Vagina (tissue), 2 donors: Measurements from ENCODE around the gene ITIH5. TPM values are rescaled to one million over a fixed set of nuclear protein-coding genes. Genes with fewer than 3 reads are reported as not detected.
"Not testable (repeated sequence)": the region's sequence is repeated elsewhere in the genome, so short reads cannot be mapped to it uniquely, and the experiment has no call there.

Experiments used
- DNase-seq, 2 donors: peaks; one replicate each; pipeline ENCODE4 v3.0.0-alpha.2; 2017; ENCODE audit errors: extremely low spot score in 2 of 2
- H3K27ac ChIP-seq: fragments of 200-600 bp; sonication (generic); one replicate; pipeline ENCODE4 v1.5.1; 2019
- H3K27me3 ChIP-seq: fragments of 200-600 bp; sonication (generic); one replicate; pipeline ENCODE4 v1.5.1; 2019
- H3K36me3 ChIP-seq, 2 donors: fragments of 200-600 bp; sonication (generic); one replicate each; pipeline ENCODE4 v1.5.1; 2017 to 2019
- H3K4me1 ChIP-seq: fragments of 200-600 bp; sonication (generic); one replicate; pipeline ENCODE4 v1.5.1; 2019
- H3K4me3 ChIP-seq, 2 donors: fragments of 200-600 bp; sonication (generic); 1 replicate in 1 of 2; 2 replicates in 1 of 2; pipeline ENCODE4 v1.5.1; 2016 to 2019
- H3K9me3 ChIP-seq: fragments of 200-600 bp; sonication (generic); one replicate; pipeline ENCODE4 v1.5.1; 2019
- POLR2A ChIP-seq, 2 donors: fragments of 450-650 bp; IDR thresholded peaks; one replicate each; pipeline ENCODE4 v1.6.1; 2017; ENCODE audit warnings: antibody characterized with exemption in 2 of 2, mild to moderate bottlenecking in 2 of 2, moderate library complexity in 2 of 2
- POLR2AphosphoS5 ChIP-seq, 2 donors: sonication (generic); formaldehyde crosslinking; IDR thresholded peaks; one replicate each; pipeline ENCODE4 v1.9.0; 2017; ENCODE audit warnings: antibody characterized with exemption in 2 of 2, mild to moderate bottlenecking in 2 of 2, low read depth in 1 of 2; ENCODE audit not compliant: insufficient read depth in 1 of 2
- intact Hi-C: fragments of 100-400 bp; cut with DNase I; formaldehyde crosslinking; loops from one replicate; pipeline ENCODE4 v1.15.1; 2023
- total RNA-seq: library from RNA; depleted of rRNA; stranded (reverse); fragments of >200 nt; gene quantifications from one replicate; pipeline ENCODE4 v1.2.3, GENCODE V29; 2016
- TF ChIP-seq, protein P1 (sequence below), 3 experiments: fragments of 450-650 bp in 2 of 3; fragments of 200-600 bp in 1 of 3; sonication (generic) in 1 of 3; IDR thresholded peaks; one replicate each; pipeline ENCODE4 v1.5.1; 2017 to 2019; ENCODE audit warnings: antibody characterized with exemption in 3 of 3, mild to moderate bottlenecking in 2 of 3, moderate library complexity in 2 of 3

Gene ITIH5
- total RNA-seq, 1 donor from 2014 or later, result 20.4 TPM

DNA sequence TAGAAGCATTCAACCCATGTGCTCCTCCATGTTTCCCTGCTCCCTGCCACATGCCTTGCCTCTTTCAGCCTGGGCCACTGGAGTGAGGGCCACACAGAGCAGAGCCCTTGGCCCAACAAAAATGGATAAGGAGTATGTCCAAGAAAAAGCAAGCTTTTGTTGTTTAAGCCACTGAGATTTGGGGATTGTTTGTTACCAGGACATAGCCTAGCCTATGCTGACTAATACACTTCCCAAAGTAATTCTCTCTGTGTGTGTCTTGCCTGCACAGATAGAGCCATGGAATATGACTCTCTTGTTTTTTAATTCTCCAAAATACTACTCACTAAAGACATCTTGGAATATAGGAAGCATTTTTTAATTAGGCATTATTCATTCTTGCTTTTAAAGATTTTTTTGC lies 22.8 kb upstream of the ITIH5 start:
- Histone ChIP-seq H3K36me3 (no peaks in the 10 kb centered on the region), H3K27ac (no peak overlapping the region), H3K4me3 (no peak overlapping the region), H3K9me3 (peaks cover 3% of the 10 kb centered on the region), H3K4me1 (no peaks in the 10 kb centered on the region), H3K27me3 (no peaks in the 10 kb centered on the region)
- DNase-seq, result no peak
- TF ChIP-seq POLR2AphosphoS5 (IDR thresholded peaks at IDR 0.05; ENCODE audit: insufficient read depth in 1 of 2, low read depth in 1 of 2), result no peak
- no peak for TF ChIP-seq POLR2A (IDR thresholded peaks at IDR 0.05)
- TF ChIP-seq, protein P1, sequence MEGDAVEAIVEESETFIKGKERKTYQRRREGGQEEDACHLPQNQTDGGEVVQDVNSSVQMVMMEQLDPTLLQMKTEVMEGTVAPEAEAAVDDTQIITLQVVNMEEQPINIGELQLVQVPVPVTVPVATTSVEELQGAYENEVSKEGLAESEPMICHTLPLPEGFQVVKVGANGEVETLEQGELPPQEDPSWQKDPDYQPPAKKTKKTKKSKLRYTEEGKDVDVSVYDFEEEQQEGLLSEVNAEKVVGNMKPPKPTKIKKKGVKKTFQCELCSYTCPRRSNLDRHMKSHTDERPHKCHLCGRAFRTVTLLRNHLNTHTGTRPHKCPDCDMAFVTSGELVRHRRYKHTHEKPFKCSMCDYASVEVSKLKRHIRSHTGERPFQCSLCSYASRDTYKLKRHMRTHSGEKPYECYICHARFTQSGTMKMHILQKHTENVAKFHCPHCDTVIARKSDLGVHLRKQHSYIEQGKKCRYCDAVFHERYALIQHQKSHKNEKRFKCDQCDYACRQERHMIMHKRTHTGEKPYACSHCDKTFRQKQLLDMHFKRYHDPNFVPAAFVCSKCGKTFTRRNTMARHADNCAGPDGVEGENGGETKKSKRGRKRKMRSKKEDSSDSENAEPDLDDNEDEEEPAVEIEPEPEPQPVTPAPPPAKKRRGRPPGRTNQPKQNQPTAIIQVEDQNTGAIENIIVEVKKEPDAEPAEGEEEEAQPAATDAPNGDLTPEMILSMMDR (IDR thresholded peaks at IDR 0.05), result no peak
- intact Hi-C loops, result no loop called here

DNA sequence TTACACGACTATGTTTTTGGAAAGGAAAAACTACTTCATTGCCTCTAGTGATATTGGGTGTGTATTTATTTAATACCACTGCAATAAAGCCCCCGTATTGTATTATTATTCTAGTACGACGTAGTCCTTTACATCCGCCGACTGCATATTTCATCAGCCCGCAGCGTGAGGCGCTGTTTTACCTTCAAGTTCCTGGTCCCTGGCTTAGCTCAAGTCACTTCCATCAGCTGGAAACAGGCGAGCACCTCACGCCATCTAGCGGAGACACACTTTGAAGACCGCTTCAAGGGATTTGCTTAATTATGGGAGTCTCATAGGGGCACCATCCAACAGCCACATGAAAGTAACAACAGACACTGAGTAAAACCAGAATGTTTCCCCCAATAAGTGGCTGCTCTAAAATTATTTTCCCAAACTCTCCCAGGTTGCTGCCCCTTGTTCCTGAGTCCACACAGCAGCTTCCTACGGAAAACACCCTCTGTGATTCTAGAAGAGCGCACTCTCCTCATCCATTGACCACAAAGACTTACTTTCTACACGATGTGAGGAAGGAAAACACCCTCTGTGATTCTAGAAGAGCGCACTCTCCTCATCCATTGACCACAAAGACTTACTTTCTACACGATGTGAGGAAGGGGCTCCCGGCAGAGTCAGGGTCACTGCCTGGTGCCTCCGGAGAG lies 20.6 kb upstream of the ITIH5 start:
- H3K9me3 ChIP-seq, result no peaks in the 10 kb centered on the region
- intact Hi-C loops, result loop anchor here (2.0 kb wide), 1 partner anchor 163 kb away; no protein-coding TSS in a partner anchor
- H3K27me3 ChIP-seq, result no peaks in the 10 kb centered on the region
- no peak for DNase-seq
- no peak overlapping the region for H3K27ac ChIP-seq
- no peak for TF ChIP-seq POLR2AphosphoS5 (IDR thresholded peaks at IDR 0.05; ENCODE audit: insufficient read depth in 1 of 2, low read depth in 1 of 2)
- TF ChIP-seq, protein P1 (IDR thresholded peaks at IDR 0.05), result peak; percentile 81 to 95 (median 84)
- no peak overlapping the region for H3K4me3 ChIP-seq
- no peaks in the 10 kb centered on the region for H3K36me3 ChIP-seq
- H3K4me1 ChIP-seq, result no peaks in the 10 kb centered on the region

DNA sequence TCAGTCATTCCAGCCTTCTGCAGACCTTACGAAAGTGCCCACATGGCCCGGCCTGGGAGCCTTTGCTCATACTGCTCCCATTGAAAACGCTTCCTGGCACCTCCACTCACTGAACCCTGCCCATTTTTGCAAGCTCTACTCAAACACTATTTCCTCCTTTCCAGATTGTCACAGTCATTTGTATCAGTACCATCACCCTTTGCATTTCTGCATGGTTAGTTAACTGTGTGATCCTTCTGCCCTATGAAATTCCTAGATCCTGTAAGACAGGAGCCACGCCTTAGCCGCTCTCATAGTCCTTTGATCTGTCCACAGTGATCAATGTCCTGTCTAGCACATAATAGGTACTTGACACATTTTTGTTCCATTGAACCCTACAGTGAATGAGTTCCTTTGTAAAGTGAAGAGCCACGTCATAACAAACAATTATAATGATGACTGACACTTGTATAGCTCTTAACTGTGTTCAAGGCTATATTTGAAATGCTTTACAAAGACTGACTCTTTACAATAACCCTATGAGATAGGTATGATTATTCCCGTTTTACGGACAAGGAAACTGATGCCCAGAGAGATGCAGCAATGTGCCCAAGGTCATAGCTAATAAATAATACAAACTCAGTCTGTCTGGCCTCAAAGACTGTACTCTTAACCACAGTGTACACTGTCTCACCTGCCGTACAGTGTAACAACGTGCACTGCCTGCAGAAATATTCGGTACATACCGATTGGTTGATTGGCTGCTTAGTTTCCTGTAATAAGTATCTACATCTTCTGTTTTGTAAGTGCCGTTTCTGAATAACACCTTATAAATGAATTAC lies 19.8 kb upstream of the ITIH5 start:
- H3K4me1 ChIP-seq, result no peaks in the 10 kb centered on the region
- intact Hi-C loops, result loop anchor here (2.0 kb wide), 1 partner anchor 162 kb away; no protein-coding TSS in a partner anchor

DNA sequence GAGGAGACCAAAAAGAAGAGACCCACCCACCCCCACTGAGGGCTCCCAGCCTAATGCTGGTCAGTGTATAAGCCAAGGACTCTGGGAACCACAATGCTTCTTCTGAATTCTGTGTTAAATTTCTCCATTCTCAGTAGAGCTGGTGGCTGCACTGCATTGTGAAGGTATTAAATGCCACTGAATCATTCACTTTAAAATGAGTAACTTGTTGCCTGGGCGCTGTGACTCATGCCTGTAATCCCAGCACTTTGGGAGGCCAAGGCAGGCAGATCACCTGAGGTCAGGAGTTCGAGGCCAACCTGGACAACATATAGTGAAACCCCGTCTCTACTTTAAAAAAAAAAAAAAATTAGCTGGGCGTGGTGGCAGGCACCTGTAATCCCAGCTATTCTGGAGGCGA lies 13.3 kb upstream of the ITIH5 start:
- H3K9me3 ChIP-seq, H3K4me1 ChIP-seq: not testable (repeated sequence)

More for the DNA sequence above, 19.8 kb upstream of the ITIH5 start:
- no peak overlapping the region for H3K4me3 ChIP-seq
- no peaks in the 10 kb centered on the region for H3K9me3 ChIP-seq
- no peaks in the 10 kb centered on the region for H3K36me3 ChIP-seq
- TF ChIP-seq POLR2AphosphoS5 (IDR thresholded peaks at IDR 0.05; ENCODE audit: insufficient read depth in 1 of 2, low read depth in 1 of 2) (no peak), POLR2A (IDR thresholded peaks at IDR 0.05) (no peak)
- TF ChIP-seq, protein P1 (IDR thresholded peaks at IDR 0.05), result no peak
- no peaks in the 10 kb centered on the region for H3K27me3 ChIP-seq
- DNase-seq, result no peak
- no peak overlapping the region for H3K27ac ChIP-seq

DNA sequence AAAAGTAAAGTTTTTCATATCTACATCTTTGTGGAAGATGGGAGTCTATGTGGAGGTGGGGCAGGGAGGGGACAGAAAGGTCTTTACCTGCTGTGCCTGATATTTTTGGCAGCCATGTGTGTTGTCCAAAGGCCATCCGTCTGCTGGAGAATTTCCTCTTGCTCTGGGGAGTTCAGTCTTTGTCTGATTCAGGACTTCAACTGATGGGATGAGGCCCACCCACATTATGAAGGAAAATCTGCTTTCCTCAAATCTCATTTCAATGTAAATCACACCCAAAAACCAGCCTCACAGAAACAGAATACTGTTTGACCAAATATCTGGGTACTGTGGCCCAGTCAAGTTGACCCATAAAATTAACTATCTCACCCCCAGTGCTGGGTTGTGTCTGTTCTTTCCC lies 12.5 kb upstream of the ITIH5 start:
- H3K4me1 ChIP-seq, result no peaks in the 10 kb centered on the region
- H3K27me3 ChIP-seq, result no peaks in the 10 kb centered on the region
- DNase-seq, result no peak
- no peaks in the 10 kb centered on the region for H3K36me3 ChIP-seq
- H3K4me3 ChIP-seq, result no peak overlapping the region
- intact Hi-C loops, result no loop called here
- no peak for TF ChIP-seq POLR2AphosphoS5 (IDR thresholded peaks at IDR 0.05; ENCODE audit: insufficient read depth in 1 of 2, low read depth in 1 of 2)
- TF ChIP-seq POLR2A (IDR thresholded peaks at IDR 0.05), result no peak
- TF ChIP-seq, protein P1 (IDR thresholded peaks at IDR 0.05), result no peak
- no peak overlapping the region for H3K27ac ChIP-seq
- H3K9me3 ChIP-seq, result no peaks in the 10 kb centered on the region

More for the DNA sequence above, 13.3 kb upstream of the ITIH5 start:
- intact Hi-C loops, H3K27ac ChIP-seq, H3K27me3 ChIP-seq, DNase-seq, H3K36me3 ChIP-seq, H3K4me3 ChIP-seq: not testable (repeated sequence)
